Stimulated activated naive CD4-positive, alpha-beta T cell (primary cell): ENCODE measurements around the gene EARS2.

Source experiments
- DNase-seq, 6 experiments: peaks; one replicate each; lab custom pipeline; 2025; lab: John Stamatoyannopoulos, UW

The EARS2 gene

DNA sequence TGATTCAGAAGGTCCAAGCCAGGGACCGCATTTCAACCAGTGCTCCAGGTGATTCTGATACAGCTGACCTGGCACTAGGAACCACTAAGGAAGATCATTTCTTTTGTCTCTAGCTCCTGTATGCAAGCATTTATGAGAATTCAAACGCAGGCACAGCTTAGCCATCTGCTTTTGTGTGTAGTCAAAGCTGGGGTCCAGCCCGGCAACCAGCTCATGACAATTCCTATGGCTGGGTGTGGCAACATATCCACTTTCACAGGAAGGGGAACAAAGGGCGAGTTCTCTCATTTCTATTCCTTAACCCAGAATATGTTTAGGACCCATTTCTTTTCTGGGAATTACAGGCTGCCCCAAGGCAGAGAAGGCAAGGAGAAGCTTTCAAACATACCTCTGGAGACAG lies 76.9 kb downstream of the EARS2 start:
- DNase-seq: no peak

DNA sequence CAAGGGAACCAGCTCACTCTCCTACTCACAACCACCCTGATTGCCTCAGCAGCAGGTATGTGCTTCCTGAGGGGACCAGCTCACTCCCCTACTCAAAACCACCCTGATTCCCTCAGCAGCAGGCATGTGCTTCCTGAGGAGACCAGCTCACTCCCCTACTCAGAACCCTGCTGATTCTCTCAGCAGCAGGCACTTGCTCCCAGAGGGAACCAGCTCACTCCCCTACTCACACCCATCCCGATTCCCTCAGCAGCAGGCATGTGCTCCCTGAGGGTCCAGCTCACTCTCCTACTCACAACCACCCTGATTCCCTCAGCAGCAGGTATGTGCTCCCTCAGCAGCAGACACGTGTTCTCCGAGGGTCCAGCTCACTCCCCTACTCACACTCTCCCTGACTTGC lies 78.0 kb downstream of the EARS2 start:
- no peak for DNase-seq

DNA sequence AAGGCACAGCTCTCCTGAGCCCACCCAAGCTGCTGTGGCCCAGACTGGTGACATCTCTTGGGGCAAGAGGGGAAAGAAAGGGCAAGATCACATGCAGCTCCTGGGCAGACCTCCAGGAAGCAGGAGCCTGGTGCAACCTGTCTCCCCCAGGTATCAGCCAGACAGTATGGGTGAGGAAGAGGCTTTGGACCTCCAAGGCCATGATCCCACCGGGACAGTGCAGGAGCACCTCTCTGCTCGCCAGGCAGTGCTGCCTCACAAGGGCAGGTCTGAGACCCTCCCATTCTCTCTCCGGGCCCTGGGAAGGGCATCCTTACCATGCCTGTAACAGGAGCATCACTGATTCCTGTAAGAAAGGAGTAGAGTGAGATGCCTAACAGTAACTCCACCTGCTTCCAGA lies 78.6 kb downstream of the EARS2 start:
- no peak for DNase-seq

DNA sequence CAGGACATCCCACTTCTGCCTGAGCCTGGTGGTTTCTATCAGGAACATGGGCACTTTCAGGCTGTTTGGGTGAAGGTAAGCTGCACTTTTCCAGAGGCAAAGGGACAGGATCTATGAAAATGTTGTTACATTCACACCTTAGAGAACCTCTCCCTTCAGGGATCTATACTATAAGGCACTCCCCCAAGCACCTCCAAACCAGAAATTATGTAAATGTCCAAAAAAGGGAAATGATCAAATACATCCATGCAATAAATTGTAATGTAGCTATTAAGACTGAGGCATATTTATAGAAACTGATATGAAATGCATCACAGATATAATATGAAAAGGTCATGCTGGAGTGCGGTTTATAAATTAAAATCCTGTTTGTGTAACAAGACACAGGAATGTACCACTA lies 80.9 kb downstream of the EARS2 start:
- DNase-seq: no peak
